Neuron (in vitro differentiated cells): ENCODE data around the gene NHERF1.

Source experiments
- H2AFZ ChIP-seq: one replicate; pipeline ENCODE4 v1.6.1; 2013; ENCODE audit warnings: low read depth, mild to moderate bottlenecking, inconsistent platforms, low read length, moderate library complexity
- H3K27me3 ChIP-seq: one replicate; pipeline ENCODE4 v1.6.1; 2013; ENCODE audit warnings: low read length; ENCODE audit not compliant: insufficient read depth
- H3K36me3 ChIP-seq: one replicate; pipeline ENCODE4 v1.6.1; 2013; ENCODE audit warnings: low read length; ENCODE audit not compliant: insufficient read depth
- H3K4me1 ChIP-seq: one replicate; pipeline ENCODE4 v1.6.1; 2013; ENCODE audit warnings: low read length; ENCODE audit not compliant: insufficient read depth
- H3K4me3 ChIP-seq: 2 replicates; pipeline ENCODE4 v1.5.1; 2013; ENCODE audit warnings: mild to moderate bottlenecking, low read length, moderate library complexity
- H3K9me3 ChIP-seq: one replicate; pipeline ENCODE4 v1.6.1; 2013; ENCODE audit warnings: low read length

NHERF1 gene

DNA sequence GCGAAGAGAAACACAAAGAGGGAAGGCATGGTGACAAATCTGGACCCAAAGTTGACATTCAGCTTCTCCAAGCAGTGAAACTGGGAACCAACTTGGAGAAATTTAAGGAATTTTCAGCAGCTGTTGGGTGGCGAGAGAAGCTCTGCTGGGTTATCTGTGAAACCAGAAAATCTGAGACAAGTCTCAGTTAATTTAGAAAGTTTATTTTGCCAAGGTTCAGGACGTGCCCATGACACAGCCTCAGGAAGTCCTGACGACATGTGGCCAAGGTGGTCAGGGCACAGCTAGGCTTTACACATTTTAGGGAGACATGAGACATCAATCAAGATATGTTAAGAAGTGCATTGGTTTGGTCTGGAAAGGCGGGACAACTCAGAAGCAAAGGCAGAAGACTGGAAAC, 24.5 kb upstream of the NHERF1 start:
- Histone ChIP-seq H3K9me3 (peaks cover 2% of the 10 kb centered on the region), H3K4me3 (no peak overlapping the region), H3K36me3 (no peaks in the 10 kb centered on the region), H3K27me3 (no peaks in the 10 kb centered on the region), H2AFZ (no peak overlapping the region), H3K4me1 (no peaks in the 10 kb centered on the region)

- Histone ChIP-seq H2AFZ (no peak overlapping the region), H3K36me3 (no peaks in the 10 kb centered on the region), H3K4me3 (no peak overlapping the region), H3K9me3 (peaks cover 2% of the 10 kb centered on the region), H3K4me1 (no peaks in the 10 kb centered on the region), H3K27me3 (no peaks in the 10 kb centered on the region)
Observed at GRCh38 chr17:74725111-74725510, 23.3 kb upstream of the NHERF1 start.

DNA sequence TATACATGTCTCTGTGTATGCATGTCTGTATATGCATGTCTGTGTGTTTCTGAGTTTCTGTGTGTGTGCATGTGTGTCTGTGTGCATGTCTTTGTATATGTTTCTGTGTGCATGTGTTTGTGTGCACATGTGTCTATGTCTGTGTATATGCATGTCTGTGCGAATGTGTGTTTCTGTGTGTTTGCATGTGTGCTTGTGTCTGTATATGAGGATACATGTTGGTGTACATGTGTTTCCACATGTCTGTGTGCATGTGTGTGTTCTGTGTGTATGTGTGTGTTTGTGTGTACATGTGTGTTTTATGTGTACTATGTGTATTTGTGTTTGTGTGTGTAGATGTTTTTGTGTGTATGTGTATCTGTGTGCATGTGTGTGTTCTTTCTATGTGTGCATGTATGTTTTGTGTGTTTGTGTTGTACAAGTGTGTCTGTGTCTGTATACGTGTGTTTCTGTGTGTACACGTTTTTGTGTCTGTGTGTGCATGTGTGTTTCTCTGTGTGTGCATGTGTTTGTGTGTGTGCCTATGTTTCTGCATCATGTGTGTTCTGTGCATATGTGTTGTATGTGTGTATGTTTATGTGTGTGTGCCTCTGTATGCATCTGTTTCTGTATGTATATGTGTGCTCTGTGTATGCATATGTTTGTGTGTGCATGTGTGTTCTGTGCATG, 20.3 kb upstream of the NHERF1 start:
- H3K4me3 ChIP-seq = no peak overlapping the region
- H3K9me3 ChIP-seq = peaks cover 2% of the 10 kb centered on the region
- H3K27me3 ChIP-seq = no peaks in the 10 kb centered on the region
- H3K4me1 ChIP-seq = no peaks in the 10 kb centered on the region
- no peak overlapping the region for H2AFZ ChIP-seq
- no peaks in the 10 kb centered on the region for H3K36me3 ChIP-seq

DNA sequence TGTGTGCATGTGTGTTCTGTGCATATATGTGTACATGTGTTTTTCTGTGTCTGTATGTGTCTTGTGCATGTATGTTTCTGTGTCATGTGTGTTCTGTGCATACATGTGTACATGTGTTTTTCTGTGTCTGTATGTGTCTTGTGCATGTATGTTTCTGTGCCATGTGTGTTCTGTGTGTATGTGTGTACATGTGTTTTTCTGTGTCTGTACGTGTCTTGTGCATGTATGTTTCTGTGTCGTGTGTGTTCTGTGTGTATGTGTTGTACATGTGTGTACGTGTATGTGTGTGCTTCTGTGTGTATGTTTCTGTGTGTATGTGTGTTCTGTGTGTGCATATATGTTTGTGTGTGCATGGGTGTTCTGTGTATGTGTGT, 19.7 kb upstream of the NHERF1 start:
- no peak overlapping the region for H2AFZ ChIP-seq
- H3K9me3 ChIP-seq = peaks cover 2% of the 10 kb centered on the region
- peaks cover 4% of the 10 kb centered on the region for H3K27me3 ChIP-seq
- H3K4me3 ChIP-seq = no peak overlapping the region
- H3K36me3 ChIP-seq = no peaks in the 10 kb centered on the region
- H3K4me1 ChIP-seq = no peaks in the 10 kb centered on the region

DNA sequence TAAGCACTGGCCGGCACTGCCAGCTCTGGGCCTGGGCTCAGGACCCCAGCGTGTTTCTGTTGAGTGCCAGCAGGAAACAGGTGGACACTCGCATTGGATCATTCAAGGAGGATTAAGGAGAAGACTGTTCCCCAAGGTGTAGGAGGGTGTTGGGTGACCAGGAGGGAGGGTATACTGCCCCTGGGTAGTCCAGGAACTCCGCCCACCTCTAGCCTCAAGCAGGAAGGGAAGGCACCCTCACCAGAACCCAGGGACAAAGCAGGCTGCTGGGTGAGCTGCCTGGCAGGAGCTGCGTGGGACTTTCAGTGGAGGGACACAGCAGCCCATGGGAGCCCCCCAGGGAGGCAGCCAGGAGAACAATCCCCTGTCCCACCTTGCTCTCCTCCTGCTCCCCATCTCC, 19.1 kb upstream of the NHERF1 start:
- no peak overlapping the region for H2AFZ ChIP-seq
- peaks cover 2% of the 10 kb centered on the region for H3K9me3 ChIP-seq
- no peaks in the 10 kb centered on the region for H3K36me3 ChIP-seq
- no peak overlapping the region for H3K4me3 ChIP-seq
- H3K27me3 ChIP-seq = peaks cover 10% of the 10 kb centered on the region
- no peaks in the 10 kb centered on the region for H3K4me1 ChIP-seq

- H3K36me3 ChIP-seq = no peaks in the 10 kb centered on the region
- no peak overlapping the region for H3K4me3 ChIP-seq
- H3K4me1 ChIP-seq = no peaks in the 10 kb centered on the region
- peaks cover 2% of the 10 kb centered on the region for H3K9me3 ChIP-seq
- H2AFZ ChIP-seq = no peak overlapping the region
- H3K27me3 ChIP-seq = peaks cover 11% of the 10 kb centered on the region
Observed at GRCh38 chr17:74729866-74730265, 18.6 kb upstream of the NHERF1 start.

DNA sequence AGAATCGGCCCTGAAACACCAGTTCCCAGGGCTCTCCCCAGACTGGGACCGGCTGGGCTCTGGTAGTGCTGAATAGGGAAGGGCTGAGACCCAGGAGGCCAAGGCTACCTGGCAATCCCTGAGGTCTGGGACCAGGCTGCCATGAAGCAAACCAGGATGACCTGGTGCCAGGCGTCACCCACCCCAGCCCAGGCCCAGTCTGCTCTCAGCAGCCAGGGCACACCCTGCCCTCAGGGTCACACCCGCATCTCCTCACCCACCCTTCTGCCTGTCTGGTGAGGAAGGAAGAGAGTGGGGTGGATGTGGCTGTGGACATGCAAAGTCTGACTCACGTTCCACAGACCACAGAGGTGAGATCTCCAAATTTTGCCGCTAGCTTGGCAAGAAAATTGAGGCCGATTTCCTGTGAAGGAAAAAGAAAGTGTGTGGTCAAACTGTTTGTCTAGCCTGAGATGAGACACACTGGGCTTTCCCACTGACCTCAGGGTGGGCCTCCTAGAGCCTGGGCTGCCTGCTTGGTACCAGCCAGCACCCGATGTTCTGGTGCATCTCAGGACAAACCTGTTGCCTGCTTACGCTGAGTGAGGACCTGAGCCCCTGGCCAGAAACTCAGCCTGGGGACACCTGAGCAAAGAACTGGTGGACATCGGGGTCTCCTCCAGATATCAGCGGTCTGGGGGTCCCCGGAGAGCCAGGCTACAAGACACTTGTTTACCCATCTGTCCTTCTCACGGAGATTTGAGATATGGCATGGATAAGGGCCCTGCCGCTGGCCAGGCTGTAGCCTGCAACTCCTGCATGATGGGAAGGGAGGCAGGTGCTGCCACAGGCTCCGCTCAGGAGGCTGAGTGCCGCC, 17.7 kb upstream of the NHERF1 start:
- Histone ChIP-seq H2AFZ (no peak overlapping the region), H3K27me3 (peaks cover 19% of the 10 kb centered on the region), H3K4me1 (no peaks in the 10 kb centered on the region), H3K9me3 (no peaks in the 10 kb centered on the region), H3K36me3 (no peaks in the 10 kb centered on the region), H3K4me3 (no peak overlapping the region)

DNA sequence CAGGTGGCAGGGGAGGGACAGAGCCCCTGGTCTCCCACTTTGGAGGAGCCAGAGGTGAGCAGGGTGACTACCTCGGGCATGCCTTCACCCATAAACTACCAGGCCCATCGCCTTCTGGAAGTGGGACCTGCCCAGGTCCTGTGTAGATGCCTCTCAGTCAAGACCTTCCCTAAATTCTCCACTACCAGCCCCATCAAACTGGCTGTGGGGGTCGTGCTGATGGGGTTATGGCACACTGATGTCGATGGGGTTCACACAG, 17.2 kb upstream of the NHERF1 start:
- H3K36me3 ChIP-seq = no peaks in the 10 kb centered on the region
- no peak overlapping the region for H2AFZ ChIP-seq
- H3K4me1 ChIP-seq = no peaks in the 10 kb centered on the region
- no peaks in the 10 kb centered on the region for H3K9me3 ChIP-seq
- H3K4me3 ChIP-seq = no peak overlapping the region
- peaks cover 23% of the 10 kb centered on the region for H3K27me3 ChIP-seq

- H3K9me3 ChIP-seq = no peaks in the 10 kb centered on the region
- no peaks in the 10 kb centered on the region for H3K36me3 ChIP-seq
- H3K4me3 ChIP-seq = no peak overlapping the region
- H2AFZ ChIP-seq = no peak overlapping the region
- no peaks in the 10 kb centered on the region for H3K4me1 ChIP-seq
- H3K27me3 ChIP-seq = peaks cover 32% of the 10 kb centered on the region
Observed at GRCh38 chr17:74732042-74732867, 16.2 kb upstream of the NHERF1 start.

DNA sequence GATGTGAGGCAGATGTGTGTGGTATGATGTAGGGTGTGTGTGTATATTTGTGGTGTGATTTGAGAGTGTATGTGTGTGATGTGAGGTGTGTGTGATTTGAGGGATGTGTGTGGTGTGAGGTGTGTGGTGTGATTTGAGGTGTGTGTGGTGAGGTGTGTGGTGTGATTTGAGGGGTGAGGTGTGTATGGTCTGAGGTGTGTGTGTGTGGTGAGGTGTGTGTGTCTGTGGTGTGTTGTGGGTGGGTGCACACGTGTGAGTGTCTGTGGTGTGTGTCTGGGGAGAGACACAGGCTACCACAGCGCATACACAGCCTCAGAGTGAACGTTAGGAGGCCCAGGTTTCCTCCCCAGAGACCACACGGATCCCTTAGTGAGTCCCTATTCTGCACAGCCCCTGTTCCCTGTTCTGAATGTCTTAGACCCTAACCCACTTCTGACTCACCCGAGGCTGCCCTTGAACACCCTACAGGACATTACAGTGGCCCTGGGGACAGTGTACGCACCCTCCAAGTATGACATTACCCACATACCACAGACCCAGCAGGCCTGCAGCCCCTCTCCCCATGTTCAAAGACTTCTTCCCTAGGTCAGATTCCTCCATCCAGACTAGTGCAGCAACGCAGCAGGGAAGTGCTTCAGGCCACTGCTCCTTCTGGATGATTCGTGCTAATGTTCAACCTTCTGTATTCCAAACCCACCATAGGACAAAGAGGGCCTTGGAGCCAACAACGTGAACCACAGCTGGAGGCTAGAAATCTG, 14.9 kb upstream of the NHERF1 start:
- H2AFZ ChIP-seq = no peak overlapping the region
- peaks cover 7% of the 10 kb centered on the region for H3K4me1 ChIP-seq
- H3K4me3 ChIP-seq = no peak overlapping the region
- peaks cover 45% of the 10 kb centered on the region for H3K27me3 ChIP-seq
- H3K36me3 ChIP-seq = no peaks in the 10 kb centered on the region
- no peaks in the 10 kb centered on the region for H3K9me3 ChIP-seq

- H3K4me3 ChIP-seq = no peak overlapping the region
- H3K36me3 ChIP-seq = no peaks in the 10 kb centered on the region
- no peaks in the 10 kb centered on the region for H3K9me3 ChIP-seq
- H2AFZ ChIP-seq = no peak overlapping the region
- peaks cover 7% of the 10 kb centered on the region for H3K4me1 ChIP-seq
- peaks cover 52% of the 10 kb centered on the region for H3K27me3 ChIP-seq
Observed at GRCh38 chr17:74734256-74734655, 14.2 kb upstream of the NHERF1 start.

DNA sequence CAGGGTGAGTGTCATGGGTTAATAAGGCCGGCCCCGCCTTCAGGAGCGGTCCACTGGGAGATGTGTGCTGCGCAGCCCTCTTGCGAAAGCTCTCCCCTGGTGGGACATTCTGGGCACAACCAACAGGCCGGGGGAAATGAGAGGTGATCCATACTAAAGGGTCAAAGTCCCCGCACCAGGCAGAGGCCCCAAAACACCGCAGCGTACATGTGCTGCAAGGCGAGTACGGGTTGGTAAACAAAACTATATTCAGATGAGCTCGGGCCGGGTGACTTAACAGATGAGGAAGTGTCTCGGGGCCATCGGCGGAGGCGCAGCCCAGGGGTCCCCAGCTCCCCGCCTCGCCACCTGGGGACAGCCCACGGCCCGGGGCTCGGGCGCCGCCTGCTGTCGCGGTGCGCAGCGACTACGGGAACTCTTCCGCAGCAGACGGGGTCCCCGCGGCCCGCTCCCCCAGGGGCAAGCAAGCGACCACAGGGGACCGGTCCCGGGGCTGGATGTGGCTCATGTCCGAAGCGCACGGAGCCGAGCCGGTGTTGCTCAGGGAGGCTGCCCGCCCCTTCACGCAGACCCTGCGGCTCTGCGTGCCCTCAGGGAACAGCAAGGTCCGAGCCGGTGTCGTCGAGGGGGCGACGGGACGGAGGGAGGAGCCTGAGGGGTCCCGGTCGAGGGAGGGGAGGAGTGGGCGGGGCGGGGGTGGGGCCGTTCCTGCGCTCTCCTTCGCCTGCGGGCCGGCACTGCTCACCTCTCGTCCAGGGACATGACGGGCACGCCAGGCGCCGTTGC, 11.7 kb upstream of the NHERF1 start, which contains the start of gene RAB37:
Gene RAB37 (plus strand): TSS at position 744 of the 786 bp plus-strand sequence. CDS start 17 bp downstream, at position 761.
- no peaks in the 10 kb centered on the region for H3K36me3 ChIP-seq
- H3K9me3 ChIP-seq = no peaks in the 10 kb centered on the region
- no peak within 1 kb of the TSS for H2AFZ ChIP-seq
- peaks cover 7% of the 10 kb centered on the region for H3K4me1 ChIP-seq
- H3K4me3 ChIP-seq = no peak within 1 kb of the TSS
- peaks cover 52% of the 10 kb centered on the region for H3K27me3 ChIP-seq
